Measurements from ENCODE around the gene P4HA1.

Gene P4HA1

GRCh38 chr10:73131913-73132686 is 35.4 kb upstream of the P4HA1 start:
- no peak for DNase-seq (ENCODE audit: low read depth, low spot score)
- no peak for TF ChIP-seq CTCF (IDR thresholded peaks at IDR 0.05; ENCODE audit: insufficient read depth, low read length, missing control alignments)
- ChIA-PET POLR2A (no interaction called here), CTCF (interaction anchor here (6.3 kb wide), 1 partner anchor 28 kb away, joined by 48 read pairs; no protein-coding TSS in a partner anchor)
- no peak overlapping the region for H3K4me3 ChIP-seq (ENCODE audit: low read depth, low read length)

- no peak for TF ChIP-seq CTCF (IDR thresholded peaks at IDR 0.05; ENCODE audit: insufficient read depth, low read length, missing control alignments)
- CTCF ChIA-PET, result interaction anchor here (6.3 kb wide), 1 partner anchor 28 kb away, joined by 48 read pairs; no protein-coding TSS in a partner anchor
- DNase-seq (ENCODE audit: low read depth, low spot score), result no peak
- no peak overlapping the region for H3K4me3 ChIP-seq (ENCODE audit: low read depth, low read length)
- POLR2A ChIA-PET, result no interaction called here
Measured at GRCh38 chr10:73131301-73131700, 34.6 kb upstream of the P4HA1 start.

GRCh38 chr10:73126343-73126742 is 29.7 kb upstream of the P4HA1 start:
- POLR2A ChIA-PET, result no interaction called here
- DNase-seq (ENCODE audit: low read depth, low spot score), result no peak
- CTCF ChIA-PET, result interaction anchor here (0.9 kb wide), 1 partner anchor 16 kb away, joined by 3 read pairs; no protein-coding TSS in a partner anchor
- H3K4me3 ChIP-seq (ENCODE audit: low read depth, low read length), result no peak overlapping the region
- no peak for TF ChIP-seq CTCF (IDR thresholded peaks at IDR 0.05; ENCODE audit: insufficient read depth, low read length, missing control alignments)

GRCh38 chr10:73119952-73120351 is 23.3 kb upstream of the P4HA1 start:
- TF ChIP-seq CTCF (IDR thresholded peaks at IDR 0.05; ENCODE audit: insufficient read depth, low read length, missing control alignments), result no peak
- H3K4me3 ChIP-seq (ENCODE audit: low read depth, low read length), result no peak overlapping the region
- CTCF ChIA-PET, result interaction anchor here (0.7 kb wide), 1 partner anchor 21 kb away, joined by 3 read pairs; no protein-coding TSS in a partner anchor
- POLR2A ChIA-PET, result no interaction called here
- no peak for DNase-seq (ENCODE audit: low read depth, low spot score)

- CTCF ChIA-PET, result interaction anchor here (0.7 kb wide), 1 partner anchor 20 kb away, joined by 3 read pairs; no protein-coding TSS in a partner anchor
- POLR2A ChIA-PET, result no interaction called here
Measured at GRCh38 chr10:73119457-73119856, 22.8 kb upstream of the P4HA1 start.

More at GRCh38 chr10:73119457-73119856, 22.8 kb upstream of the P4HA1 start:
- DNase-seq (ENCODE audit: low read depth, low spot score), result no peak
- no peak overlapping the region for H3K4me3 ChIP-seq (ENCODE audit: low read depth, low read length)
- no peak for TF ChIP-seq CTCF (IDR thresholded peaks at IDR 0.05; ENCODE audit: insufficient read depth, low read length, missing control alignments)
